WTC11 (cell line): ENCODE results near the gene RGS2. TPM values are rescaled to one million over a fixed set of nuclear protein-coding genes. Genes with fewer than 3 reads are reported as not detected.

ENCODE experiments used
- ATAC-seq: fragments of 200-7000 bp; cut with Tn5 transposase; 2 replicates; pipeline ENCODE4 v1.10.0; 2021; ENCODE audit warnings: mild to moderate bottlenecking, moderate library complexity
- CTCF ChIA-PET: fragments of 300-600 bp; sonication (Branson Sonifier 250); formaldehyde crosslinking; loops from one replicate; lab custom pipeline; 2021; ENCODE audit warnings: antibody characterized with exemption; lab: Charles Lee
- POLR2A ChIA-PET: fragments of 350-600 bp; sonication (Branson Sonifier 250); formaldehyde crosslinking; loops from one replicate; lab custom pipeline; 2021; ENCODE audit warnings: antibody characterized with exemption; lab: Charles Lee
- DNase-seq: peaks from one replicate; pipeline ENCODE4 v3.0.0; 2021; ENCODE audit warnings: low spot score
- H3K27ac Mint-ChIP-seq: 2 replicates; pipeline ENCODE4 v1.8.0; 2021; ENCODE audit warnings: mixed read lengths
- H3K27me3 Mint-ChIP-seq: 2 replicates; pipeline ENCODE4 v1.8.0; 2021; ENCODE audit warnings: low read depth, mild to moderate bottlenecking, moderate library complexity, mixed read lengths
- H3K36me3 Mint-ChIP-seq: 2 replicates; pipeline ENCODE4 v1.8.0; 2021; ENCODE audit warnings: mixed read lengths
- H3K4me1 Mint-ChIP-seq: 2 replicates; pipeline ENCODE4 v1.8.0; 2022; ENCODE audit warnings: mixed read lengths
- H3K4me3 Mint-ChIP-seq: 2 replicates; pipeline ENCODE4 v1.8.0; 2021; ENCODE audit warnings: mild to moderate bottlenecking, moderate library complexity, mixed read lengths
- H3K9me3 Mint-ChIP-seq: 2 replicates; pipeline ENCODE4 v1.8.0; 2021; ENCODE audit warnings: mixed read lengths
- ATF2 ChIP-seq: sonication (generic); formaldehyde crosslinking; IDR thresholded peaks from 2 replicates; pipeline ENCODE4 v1.8.1; 2022; ENCODE audit warnings: low read depth, missing genetic modification reagents, borderline replicate concordance
- CREB1 ChIP-seq: sonication (generic); formaldehyde crosslinking; IDR thresholded peaks from 2 replicates; pipeline ENCODE4 v1.8.0; 2023; ENCODE audit warnings: mild to moderate bottlenecking, missing genetic modification reagents
- EMX1 ChIP-seq: fragments of 250-450 bp; sonication (Bioruptor Pico); IDR thresholded peaks from 2 replicates; pipeline ENCODE4 v1.8.0; 2021; ENCODE audit warnings: mild to moderate bottlenecking
- FOXJ3 ChIP-seq: sonication (generic); formaldehyde crosslinking; IDR thresholded peaks from 2 replicates; pipeline ENCODE4 v1.9.0; 2021; ENCODE audit warnings: missing genetic modification reagents, mild to moderate bottlenecking, borderline replicate concordance
- GABPB1 ChIP-seq: sonication (generic); formaldehyde crosslinking; IDR thresholded peaks from 2 replicates; pipeline ENCODE4 v1.8.1; 2023; ENCODE audit warnings: mild to moderate bottlenecking, missing genetic modification reagents
- HMGA2 ChIP-seq: fragments of 250-450 bp; sonication (Bioruptor Pico); IDR thresholded peaks from 2 replicates; pipeline ENCODE4 v1.4.0; 2021; ENCODE audit warnings: mild to moderate bottlenecking, moderate library complexity
- IRF1 ChIP-seq: sonication (generic); formaldehyde crosslinking; IDR thresholded peaks from 2 replicates; pipeline ENCODE4 v1.8.0; 2023; ENCODE audit warnings: missing genetic modification reagents
- NR3C1 ChIP-seq: sonication (generic); formaldehyde crosslinking; conservative IDR thresholded peaks from 2 replicates; pipeline ENCODE4 v1.8.1; 2023; ENCODE audit warnings: low read depth, mild to moderate bottlenecking, missing genetic modification reagents
- TCF7 ChIP-seq: sonication (generic); formaldehyde crosslinking; IDR thresholded peaks from 2 replicates; pipeline ENCODE4 v1.8.0; 2022; ENCODE audit warnings: mild to moderate bottlenecking, low read depth, missing genetic modification reagents, moderate library complexity
- ZNF317 ChIP-seq: sonication (generic); formaldehyde crosslinking; IDR thresholded peaks from 2 replicates; pipeline ENCODE4 v1.8.1; 2023; ENCODE audit warnings: low read depth, mild to moderate bottlenecking, moderate library complexity, missing genetic modification reagents, borderline replicate concordance
- ZNF512 ChIP-seq: sonication (generic); formaldehyde crosslinking; IDR thresholded peaks from 2 replicates; pipeline ENCODE4 v1.8.1; 2022; ENCODE audit warnings: missing genetic modification reagents, borderline replicate concordance
- total RNA-seq: library from RNA; stranded (reverse); gene quantifications from 3 replicates; pipeline ENCODE4 v1.2.3, GENCODE V29; 2021
- TF ChIP-seq, protein P1 (sequence below): fragments of 250-450 bp; sonication (Bioruptor Pico); IDR thresholded peaks from 2 replicates; pipeline ENCODE4 v1.9.0; 2021; ENCODE audit warnings: mild to moderate bottlenecking, borderline replicate concordance
- TF ChIP-seq, protein P2 (sequence below): sonication (generic); formaldehyde crosslinking; IDR thresholded peaks from 2 replicates; pipeline ENCODE4 v1.8.0; 2022; ENCODE audit warnings: mild to moderate bottlenecking, missing genetic modification reagents
- TF ChIP-seq, protein P3 (sequence below): sonication (generic); formaldehyde crosslinking; IDR thresholded peaks from 2 replicates; pipeline ENCODE4 v1.8.0; 2023; ENCODE audit warnings: missing genetic modification reagents, mild to moderate bottlenecking, borderline replicate concordance

RGS2 gene
- total RNA-seq, 1 experiment from 2014 or later, result 13.1 TPM

DNA sequence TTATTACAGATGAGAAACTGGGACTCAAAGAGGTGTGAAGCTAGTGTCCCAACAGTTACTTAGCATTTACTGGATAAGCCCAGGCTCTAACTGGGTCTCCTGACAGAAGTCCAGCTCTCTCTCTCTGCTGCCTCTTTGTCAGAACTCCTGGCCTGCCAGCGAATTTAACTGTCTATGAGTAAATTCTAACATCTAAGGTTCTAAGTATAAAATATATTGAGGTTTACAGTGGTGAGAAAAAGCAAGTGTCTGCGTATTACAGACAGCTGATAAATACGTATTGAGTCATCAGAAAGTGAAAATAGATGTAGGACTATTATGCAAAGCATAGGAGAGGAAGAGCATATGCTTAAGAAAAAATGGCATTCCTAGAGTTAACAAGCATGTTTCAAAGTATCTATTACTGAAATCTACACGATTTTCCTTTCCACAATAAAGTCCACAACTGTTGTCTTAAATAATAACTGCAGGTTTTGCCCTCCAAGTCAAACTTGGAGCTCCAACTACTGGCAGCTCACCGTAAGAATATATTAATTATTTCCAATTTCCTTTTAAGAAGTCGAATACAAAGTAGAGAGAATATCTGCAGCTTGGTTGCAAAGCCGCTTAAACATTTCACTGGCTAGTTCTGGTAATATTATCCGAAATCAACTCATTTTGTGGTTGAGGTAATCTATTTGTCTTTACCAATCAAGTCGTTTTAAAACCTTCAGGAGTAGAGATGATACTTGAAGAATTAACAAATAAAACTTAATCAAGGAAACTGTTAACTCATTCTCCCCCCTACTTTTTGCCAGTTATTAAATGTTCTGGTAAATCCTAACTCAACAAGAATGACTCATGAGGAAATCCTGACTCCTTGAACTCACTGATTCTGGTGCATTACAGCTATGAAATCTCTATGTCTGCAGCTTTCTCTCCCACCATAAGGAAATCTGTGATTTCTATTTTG lies 1.4 kb upstream of the RGS2 start (continued):
- TF ChIP-seq CREB1 (CRISPR knock-in tag), result no peak
- TF ChIP-seq ATF2, result no peak
- TF ChIP-seq TCF7 (CRISPR knock-in tag), result no peak
- no peak for TF ChIP-seq GABPB1

DNA sequence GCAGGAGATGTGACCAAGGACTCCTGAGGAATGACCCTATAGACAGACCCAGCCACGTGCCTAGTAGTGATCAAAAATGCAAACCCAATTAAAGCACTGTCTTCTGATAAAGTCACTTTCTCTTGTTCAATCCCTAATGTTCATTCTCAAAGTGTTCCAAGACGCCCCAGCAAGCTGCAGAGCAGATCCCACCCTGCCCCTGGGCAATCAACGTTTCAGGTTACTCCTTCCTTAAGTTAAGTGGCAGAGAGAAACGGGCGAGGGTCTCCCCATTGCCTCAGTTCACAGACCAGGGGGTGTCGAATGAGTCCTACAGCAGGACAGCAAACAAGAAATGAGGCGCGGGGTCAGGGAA lies 699 bp upstream of the RGS2 start:
- TF ChIP-seq NR3C1 (CRISPR knock-in tag) (no peak), ZNF317 (no peak)
- TF ChIP-seq, protein P1, sequence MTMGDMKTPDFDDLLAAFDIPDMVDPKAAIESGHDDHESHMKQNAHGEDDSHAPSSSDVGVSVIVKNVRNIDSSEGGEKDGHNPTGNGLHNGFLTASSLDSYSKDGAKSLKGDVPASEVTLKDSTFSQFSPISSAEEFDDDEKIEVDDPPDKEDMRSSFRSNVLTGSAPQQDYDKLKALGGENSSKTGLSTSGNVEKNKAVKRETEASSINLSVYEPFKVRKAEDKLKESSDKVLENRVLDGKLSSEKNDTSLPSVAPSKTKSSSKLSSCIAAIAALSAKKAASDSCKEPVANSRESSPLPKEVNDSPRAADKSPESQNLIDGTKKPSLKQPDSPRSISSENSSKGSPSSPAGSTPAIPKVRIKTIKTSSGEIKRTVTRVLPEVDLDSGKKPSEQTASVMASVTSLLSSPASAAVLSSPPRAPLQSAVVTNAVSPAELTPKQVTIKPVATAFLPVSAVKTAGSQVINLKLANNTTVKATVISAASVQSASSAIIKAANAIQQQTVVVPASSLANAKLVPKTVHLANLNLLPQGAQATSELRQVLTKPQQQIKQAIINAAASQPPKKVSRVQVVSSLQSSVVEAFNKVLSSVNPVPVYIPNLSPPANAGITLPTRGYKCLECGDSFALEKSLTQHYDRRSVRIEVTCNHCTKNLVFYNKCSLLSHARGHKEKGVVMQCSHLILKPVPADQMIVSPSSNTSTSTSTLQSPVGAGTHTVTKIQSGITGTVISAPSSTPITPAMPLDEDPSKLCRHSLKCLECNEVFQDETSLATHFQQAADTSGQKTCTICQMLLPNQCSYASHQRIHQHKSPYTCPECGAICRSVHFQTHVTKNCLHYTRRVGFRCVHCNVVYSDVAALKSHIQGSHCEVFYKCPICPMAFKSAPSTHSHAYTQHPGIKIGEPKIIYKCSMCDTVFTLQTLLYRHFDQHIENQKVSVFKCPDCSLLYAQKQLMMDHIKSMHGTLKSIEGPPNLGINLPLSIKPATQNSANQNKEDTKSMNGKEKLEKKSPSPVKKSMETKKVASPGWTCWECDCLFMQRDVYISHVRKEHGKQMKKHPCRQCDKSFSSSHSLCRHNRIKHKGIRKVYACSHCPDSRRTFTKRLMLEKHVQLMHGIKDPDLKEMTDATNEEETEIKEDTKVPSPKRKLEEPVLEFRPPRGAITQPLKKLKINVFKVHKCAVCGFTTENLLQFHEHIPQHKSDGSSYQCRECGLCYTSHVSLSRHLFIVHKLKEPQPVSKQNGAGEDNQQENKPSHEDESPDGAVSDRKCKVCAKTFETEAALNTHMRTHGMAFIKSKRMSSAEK (CRISPR knock-in tag), result no peak
- H3K9me3 Mint-ChIP-seq, result no peaks in the 10 kb centered on the region
- H3K27ac Mint-ChIP-seq, result peak overlapping the region; percentile 7; the same call in 1 of the 2 replicates
- peak; percentile 5 for ATAC-seq
- peaks cover 26% of the 10 kb centered on the region for H3K4me1 Mint-ChIP-seq
- peaks cover 10% of the 10 kb centered on the region for H3K36me3 Mint-ChIP-seq
- ChIA-PET POLR2A (interaction anchor here (1.3 kb wide), 1 partner anchor 225 kb away, joined by 3 read pairs; no protein-coding TSS in a partner anchor), CTCF (interaction anchor here (1.0 to 2.7 kb wide), 5 partner anchors 11 to 297 kb away, joined by 3 to 16 read pairs (median 5); partner anchors contain the start of genes GLRX2, RO60 and UCHL5)
- H3K27me3 Mint-ChIP-seq, result peaks cover 16% of the 10 kb centered on the region
- H3K4me3 Mint-ChIP-seq, result peak overlapping the region; percentile 91
- no peak for DNase-seq

DNA sequence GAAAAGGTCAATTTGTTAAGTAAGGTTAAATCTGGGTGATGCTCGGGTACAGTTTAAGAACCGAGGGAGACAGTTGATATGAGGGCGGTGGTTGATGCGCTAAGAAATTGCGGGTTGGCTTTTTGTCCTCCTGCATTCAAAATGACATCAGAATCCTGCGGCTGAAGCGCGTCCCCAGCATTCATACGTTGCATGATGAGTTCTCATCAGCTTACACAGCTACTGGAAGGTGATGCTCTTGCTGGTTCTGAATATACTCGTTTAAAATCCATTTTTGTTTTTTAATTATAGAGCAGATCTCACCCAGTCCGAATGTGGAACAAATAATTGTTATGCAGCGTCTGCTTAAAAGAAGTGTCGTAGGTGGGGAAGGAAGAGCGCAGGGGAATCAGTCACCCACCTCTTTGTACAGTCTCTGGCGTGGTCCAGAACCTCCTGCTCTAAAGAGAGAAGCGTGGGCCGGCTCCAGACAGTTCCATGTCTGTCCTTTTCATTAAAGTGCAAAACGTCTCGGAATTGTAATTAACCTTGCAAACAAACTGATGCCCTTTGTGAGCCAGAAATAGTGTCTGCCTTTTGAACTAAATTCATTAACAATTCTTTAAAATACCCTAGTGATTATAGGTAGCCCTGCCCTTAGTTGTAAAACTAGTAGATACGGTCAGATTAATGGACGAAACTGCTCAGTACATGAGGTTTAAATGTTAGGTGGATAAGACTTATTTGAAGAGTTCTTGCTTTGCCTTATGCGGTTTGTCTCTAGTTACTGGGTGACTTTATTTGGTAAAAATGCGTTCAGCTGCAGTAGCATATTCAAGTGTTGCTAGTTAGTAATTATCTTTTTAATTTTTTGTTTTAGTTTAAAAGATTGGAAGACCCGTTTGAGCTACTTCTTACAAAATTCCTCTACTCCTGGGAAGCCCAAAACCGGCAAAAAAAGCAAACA lies 741 bp downstream of the RGS2 start:
- ChIA-PET CTCF (interaction anchor here (1.0 to 1.7 kb wide), 3 partner anchors 189 to 210 kb away, joined by 3 to 4 read pairs (median 4); no protein-coding TSS in a partner anchor), POLR2A (interaction anchor here (0.7 to 1.0 kb wide), 3 partner anchors 11 to 1889 kb away, joined by 3 read pairs; partner anchors contain the start of genes RO60 and UCHL5)
- no peaks in the 10 kb centered on the region for H3K9me3 Mint-ChIP-seq
- peak overlapping the region; percentile 91 for H3K4me3 Mint-ChIP-seq
- peak overlapping the region; percentile 85 for H3K27ac Mint-ChIP-seq
- H3K36me3 Mint-ChIP-seq, result peaks cover 10% of the 10 kb centered on the region
- peaks cover 16% of the 10 kb centered on the region for H3K27me3 Mint-ChIP-seq
- peak; percentile 17 for DNase-seq
- ATAC-seq, result no peak
- H3K4me1 Mint-ChIP-seq, result peaks cover 26% of the 10 kb centered on the region
- TF ChIP-seq EMX1, result no peak
- TF ChIP-seq FOXJ3 (CRISPR knock-in tag), result no peak
- TF ChIP-seq HMGA2 (CRISPR knock-in tag), result no peak
- TF ChIP-seq, protein P2, sequence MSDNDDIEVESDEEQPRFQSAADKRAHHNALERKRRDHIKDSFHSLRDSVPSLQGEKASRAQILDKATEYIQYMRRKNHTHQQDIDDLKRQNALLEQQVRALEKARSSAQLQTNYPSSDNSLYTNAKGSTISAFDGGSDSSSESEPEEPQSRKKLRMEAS (CRISPR knock-in tag), result no peak
- no peak for TF ChIP-seq ZNF512 (CRISPR knock-in tag)
- TF ChIP-seq, protein P3, sequence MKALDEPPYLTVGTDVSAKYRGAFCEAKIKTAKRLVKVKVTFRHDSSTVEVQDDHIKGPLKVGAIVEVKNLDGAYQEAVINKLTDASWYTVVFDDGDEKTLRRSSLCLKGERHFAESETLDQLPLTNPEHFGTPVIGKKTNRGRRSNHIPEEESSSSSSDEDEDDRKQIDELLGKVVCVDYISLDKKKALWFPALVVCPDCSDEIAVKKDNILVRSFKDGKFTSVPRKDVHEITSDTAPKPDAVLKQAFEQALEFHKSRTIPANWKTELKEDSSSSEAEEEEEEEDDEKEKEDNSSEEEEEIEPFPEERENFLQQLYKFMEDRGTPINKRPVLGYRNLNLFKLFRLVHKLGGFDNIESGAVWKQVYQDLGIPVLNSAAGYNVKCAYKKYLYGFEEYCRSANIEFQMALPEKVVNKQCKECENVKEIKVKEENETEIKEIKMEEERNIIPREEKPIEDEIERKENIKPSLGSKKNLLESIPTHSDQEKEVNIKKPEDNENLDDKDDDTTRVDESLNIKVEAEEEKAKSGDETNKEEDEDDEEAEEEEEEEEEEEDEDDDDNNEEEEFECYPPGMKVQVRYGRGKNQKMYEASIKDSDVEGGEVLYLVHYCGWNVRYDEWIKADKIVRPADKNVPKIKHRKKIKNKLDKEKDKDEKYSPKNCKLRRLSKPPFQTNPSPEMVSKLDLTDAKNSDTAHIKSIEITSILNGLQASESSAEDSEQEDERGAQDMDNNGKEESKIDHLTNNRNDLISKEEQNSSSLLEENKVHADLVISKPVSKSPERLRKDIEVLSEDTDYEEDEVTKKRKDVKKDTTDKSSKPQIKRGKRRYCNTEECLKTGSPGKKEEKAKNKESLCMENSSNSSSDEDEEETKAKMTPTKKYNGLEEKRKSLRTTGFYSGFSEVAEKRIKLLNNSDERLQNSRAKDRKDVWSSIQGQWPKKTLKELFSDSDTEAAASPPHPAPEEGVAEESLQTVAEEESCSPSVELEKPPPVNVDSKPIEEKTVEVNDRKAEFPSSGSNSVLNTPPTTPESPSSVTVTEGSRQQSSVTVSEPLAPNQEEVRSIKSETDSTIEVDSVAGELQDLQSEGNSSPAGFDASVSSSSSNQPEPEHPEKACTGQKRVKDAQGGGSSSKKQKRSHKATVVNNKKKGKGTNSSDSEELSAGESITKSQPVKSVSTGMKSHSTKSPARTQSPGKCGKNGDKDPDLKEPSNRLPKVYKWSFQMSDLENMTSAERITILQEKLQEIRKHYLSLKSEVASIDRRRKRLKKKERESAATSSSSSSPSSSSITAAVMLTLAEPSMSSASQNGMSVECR (CRISPR knock-in tag), result no peak
- no peak for TF ChIP-seq IRF1 (CRISPR knock-in tag)
